ENCODE results near the gene TOR4A.

DNA sequence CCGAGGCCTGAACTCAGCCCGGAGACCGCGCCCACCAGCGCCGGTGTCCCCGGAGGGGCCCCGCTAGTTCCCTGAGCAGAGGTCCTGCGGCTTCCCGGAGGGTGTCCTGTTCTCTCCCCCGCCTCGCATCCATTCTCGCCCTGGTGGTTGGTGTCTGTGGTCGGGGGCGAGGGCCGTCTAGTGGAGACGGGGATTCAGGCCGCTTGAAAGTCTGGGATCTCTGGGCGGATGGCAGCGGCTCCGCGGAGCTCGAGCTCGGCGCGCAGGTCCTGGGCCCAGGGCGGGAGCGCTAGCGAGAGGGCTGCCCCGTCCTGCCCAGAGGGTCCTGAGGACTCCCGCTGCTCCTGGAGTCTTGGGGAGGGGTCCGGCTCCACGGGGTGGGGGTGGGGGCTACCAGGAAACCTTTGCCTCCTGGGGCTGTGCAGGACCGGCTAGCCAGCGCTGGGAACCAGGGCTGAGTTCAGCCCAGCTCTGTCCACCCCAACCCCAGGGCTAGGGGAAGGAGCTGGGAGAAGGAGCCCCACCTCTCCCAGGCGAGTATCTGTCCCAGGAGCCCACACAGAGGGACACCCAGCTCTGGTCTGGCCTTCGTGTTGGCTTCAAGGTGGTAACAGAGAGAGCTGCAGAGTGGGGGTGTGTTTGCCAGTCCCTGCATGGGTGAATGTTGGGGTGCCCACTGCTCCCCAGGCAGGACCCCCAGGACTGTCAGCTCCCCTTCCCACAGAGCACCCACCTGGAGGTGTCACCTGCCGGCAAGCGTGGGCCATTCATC is 4.0 kb downstream of the TOR4A start:
- TF ChIP-seq, protein P1, sequence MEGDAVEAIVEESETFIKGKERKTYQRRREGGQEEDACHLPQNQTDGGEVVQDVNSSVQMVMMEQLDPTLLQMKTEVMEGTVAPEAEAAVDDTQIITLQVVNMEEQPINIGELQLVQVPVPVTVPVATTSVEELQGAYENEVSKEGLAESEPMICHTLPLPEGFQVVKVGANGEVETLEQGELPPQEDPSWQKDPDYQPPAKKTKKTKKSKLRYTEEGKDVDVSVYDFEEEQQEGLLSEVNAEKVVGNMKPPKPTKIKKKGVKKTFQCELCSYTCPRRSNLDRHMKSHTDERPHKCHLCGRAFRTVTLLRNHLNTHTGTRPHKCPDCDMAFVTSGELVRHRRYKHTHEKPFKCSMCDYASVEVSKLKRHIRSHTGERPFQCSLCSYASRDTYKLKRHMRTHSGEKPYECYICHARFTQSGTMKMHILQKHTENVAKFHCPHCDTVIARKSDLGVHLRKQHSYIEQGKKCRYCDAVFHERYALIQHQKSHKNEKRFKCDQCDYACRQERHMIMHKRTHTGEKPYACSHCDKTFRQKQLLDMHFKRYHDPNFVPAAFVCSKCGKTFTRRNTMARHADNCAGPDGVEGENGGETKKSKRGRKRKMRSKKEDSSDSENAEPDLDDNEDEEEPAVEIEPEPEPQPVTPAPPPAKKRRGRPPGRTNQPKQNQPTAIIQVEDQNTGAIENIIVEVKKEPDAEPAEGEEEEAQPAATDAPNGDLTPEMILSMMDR (IDR thresholded peaks at IDR 0.05 in 2 of 3, conservative IDR thresholded peaks at IDR 0.05 in 1 of 3; ENCODE audit: control insufficient read depth in 2 of 3, extremely low read depth in 1 of 3, insufficient read depth in 1 of 3, low read depth in 3 of 3, low read length in 3 of 3) = no peak
- TF ChIP-seq SP1 (IDR thresholded peaks at IDR 0.05; ENCODE audit: low read depth, low read length) (no peak), EP300 (IDR thresholded peaks at IDR 0.05; ENCODE audit: borderline replicate concordance in 1 of 2, control insufficient read depth in 1 of 2, low read depth in 2 of 2, low read length in 2 of 2) (no peak), RCOR1 (conservative IDR thresholded peaks at IDR 0.05; ENCODE audit: low read depth, low read length) (no peak), POLR2A (IDR thresholded peaks at IDR 0.05; ENCODE audit: low read depth, low read length) (no peak), MTA3 (IDR thresholded peaks at IDR 0.05; ENCODE audit: borderline replicate concordance, low read length) (no peak), ZZZ3 (IDR thresholded peaks at IDR 0.05; ENCODE audit: control insufficient read depth, insufficient read length, low read depth) (no peak)

Data from GM12878 (cell line).